PC-3 (cell line): Measurements from ENCODE around the gene PAN3. TPM values are rescaled to one million over a fixed set of nuclear protein-coding genes. Genes with fewer than 3 reads are reported as not detected.

Experiments
- ATAC-seq: fragments of 200-7000 bp; cut with Tn5 transposase; 2 replicates; pipeline ENCODE4 v1.9.1; 2020; ENCODE audit warnings: mild to moderate bottlenecking, moderate library complexity
- BruUV-seq: library from RNA; stranded (reverse); fragments of 400-500 nt; replicated peaks from 2 replicates; lab custom pipeline; 2021; lab: Mats Ljungman, UMichigan
- CTCF ChIA-PET: fragments of 300-600 bp; sonication (Branson Sonifier 250); formaldehyde crosslinking; loops from one replicate; lab custom pipeline; 2022; ENCODE audit warnings: antibody characterized with exemption; lab: Charles Lee
- POLR2A ChIA-PET: fragments of 300-600 bp; sonication (Branson Sonifier 250); formaldehyde crosslinking; loops from one replicate; lab custom pipeline; 2022; ENCODE audit warnings: antibody characterized with exemption; ENCODE audit not compliant: unreplicated experiment; lab: Charles Lee
- DNase-seq: peaks from one replicate; pipeline ENCODE4 v3.0.0-alpha.2; 2015
- H2AFZ ChIP-seq: fragments of 300-600 bp; sonication (generic); 2 replicates; pipeline ENCODE4 v1.6.0; 2016; ENCODE audit warnings: antibody characterized with exemption, low read length
- H3F3A ChIP-seq: fragments of 300-600 bp; sonication (generic); one replicate; pipeline ENCODE4 v1.6.0; 2017; ENCODE audit warnings: antibody characterized with exemption, low read length, control low read depth, mild to moderate bottlenecking; ENCODE audit not compliant: unreplicated experiment
- H3K27ac ChIP-seq: fragments of 300-600 bp; sonication (generic); 2 replicates; pipeline ENCODE4 v1.5.1; 2016; ENCODE audit warnings: mild to moderate bottlenecking, low read length
- H3K27me3 ChIP-seq: fragments of 300-600 bp; sonication (generic); 2 replicates; pipeline ENCODE4 v1.6.1; 2016; ENCODE audit warnings: low read length, mixed read lengths
- H3K36me3 ChIP-seq: fragments of 300-600 bp; sonication (generic); 2 replicates; pipeline ENCODE4 v1.6.1; 2016; ENCODE audit warnings: low read depth, mixed run types, low read length, mixed read lengths
- H3K4me1 ChIP-seq: fragments of 300-600 bp; sonication (generic); 2 replicates; pipeline ENCODE4 v1.5.1; 2016; ENCODE audit warnings: low read length; ENCODE audit not compliant: insufficient read depth
- H3K4me2 ChIP-seq: fragments of 300-600 bp; sonication (generic); 2 replicates; pipeline ENCODE4 v1.6.0; 2016; ENCODE audit warnings: low read length
- H3K4me3 ChIP-seq: fragments of 300-600 bp; sonication (generic); 2 replicates; pipeline ENCODE4 v1.5.1; 2016; ENCODE audit warnings: mild to moderate bottlenecking, low read length, mixed read lengths
- H3K79me2 ChIP-seq: fragments of 300-600 bp; sonication (generic); 2 replicates; pipeline ENCODE4 v1.6.1; 2017; ENCODE audit warnings: low read length, mixed read lengths
- H3K9ac ChIP-seq: fragments of 300-600 bp; sonication (generic); 2 replicates; pipeline ENCODE4 v1.6.0; 2016; ENCODE audit warnings: mild to moderate bottlenecking, low read length
- H3K9me2 ChIP-seq: fragments of 300-600 bp; sonication (generic); replicated peaks from 2 replicates; pipeline ENCODE4 v1.6.1; 2016; ENCODE audit warnings: mixed run types, low read length, mixed read lengths
- H3K9me3 ChIP-seq: fragments of 300-600 bp; sonication (generic); 2 replicates; pipeline ENCODE4 v1.6.1; 2016; ENCODE audit warnings: low read length, mixed read lengths
- H4K20me1 ChIP-seq: fragments of 300-600 bp; sonication (generic); 2 replicates; pipeline ENCODE4 v1.6.1; 2016; ENCODE audit warnings: low read length, mixed read lengths
- EZH2 ChIP-seq: fragments of 300-600 bp; sonication (generic); IDR thresholded peaks from one replicate; pipeline ENCODE4 v1.6.1; 2017; ENCODE audit warnings: antibody characterized with exemption, mild to moderate bottlenecking, low read length; ENCODE audit not compliant: unreplicated experiment
- EZH2phosphoT487 ChIP-seq: fragments of 300-600 bp; sonication (generic); IDR thresholded peaks from 2 replicates; pipeline ENCODE4 v1.6.1; 2018; ENCODE audit warnings: mild to moderate bottlenecking, antibody characterized with exemption, low read length, borderline replicate concordance
- intact Hi-C: fragments of 100-400 bp; cut with micrococcal nuclease; formaldehyde crosslinking; loops from 2 replicates; pipeline ENCODE4 v1.9.0; 2023
- total RNA-seq: library from RNA; depleted of rRNA; stranded (reverse); fragments of >200 nt; gene quantifications from 2 replicates; pipeline ENCODE4 v1.2.3, GENCODE V29; 2014
- TF ChIP-seq, protein P1 (sequence below): fragments of 300-600 bp; sonication (generic); conservative IDR thresholded peaks from 2 replicates; pipeline ENCODE4 v1.5.1; 2017; ENCODE audit warnings: antibody characterized with exemption, low read depth, mild to moderate bottlenecking, low read length

The PAN3 gene
- total RNA-seq, 1 experiment from 2014 or later: 14.6 TPM

DNA sequence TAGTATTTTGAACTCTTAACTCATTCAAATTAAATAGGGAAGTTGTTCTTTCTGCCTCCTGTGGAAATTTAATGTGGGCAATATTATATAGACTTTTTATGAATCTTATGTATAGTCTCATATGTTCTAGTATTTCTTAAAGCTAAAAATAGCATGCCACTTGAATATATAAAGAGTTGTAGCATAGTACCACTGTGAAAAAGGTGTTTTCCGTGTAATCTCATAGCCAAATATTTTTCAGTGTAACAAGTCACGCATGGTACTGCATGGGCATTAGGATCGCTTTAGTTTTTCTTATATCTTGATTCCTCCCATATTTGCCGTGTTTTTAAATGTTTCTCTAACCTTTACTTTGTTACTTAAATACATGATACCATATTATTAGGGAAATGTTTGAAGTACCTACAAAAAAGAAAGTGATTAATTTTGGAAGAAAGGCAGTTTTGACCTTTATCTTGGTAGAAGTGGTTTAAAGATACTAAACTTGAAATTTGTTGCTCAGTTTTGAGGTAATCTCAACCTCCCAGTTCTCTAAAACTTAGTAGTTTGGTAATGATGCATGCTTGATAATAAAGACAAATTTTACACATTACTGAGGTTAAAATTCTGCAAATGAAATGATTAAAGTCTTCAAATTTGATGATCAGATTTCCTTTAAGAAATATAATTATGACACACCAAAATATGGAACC is 81.2 kb downstream of the PAN3 start:
- intact Hi-C loops: no loop called here
- ATAC-seq (no peak), DNase-seq (no peak)
- BruUV-seq: no TSS peak
- Histone ChIP-seq H3K4me3 (no peak overlapping the region), H3K4me1 (no peaks in the 10 kb centered on the region), H3K4me2 (no peak overlapping the region), H3K36me3 (no peaks in the 10 kb centered on the region; the same call in 1 of the 2 replicates), H4K20me1 (no peaks in the 10 kb centered on the region), H3K27me3 (no peaks in the 10 kb centered on the region), H2AFZ (no peak overlapping the region), H3F3A (no peaks in the 10 kb centered on the region), H3K9me2 (no peaks in the 10 kb centered on the region), H3K9me3 (no peaks in the 10 kb centered on the region), H3K79me2 (no peaks in the 10 kb centered on the region), H3K9ac (no peak overlapping the region), H3K27ac (no peak overlapping the region)
- POLR2A ChIA-PET: no interaction called here
- CTCF ChIA-PET: no interaction called here
- TF ChIP-seq EZH2phosphoT487 (no peak), EZH2 (no peak)
- TF ChIP-seq, protein P1, sequence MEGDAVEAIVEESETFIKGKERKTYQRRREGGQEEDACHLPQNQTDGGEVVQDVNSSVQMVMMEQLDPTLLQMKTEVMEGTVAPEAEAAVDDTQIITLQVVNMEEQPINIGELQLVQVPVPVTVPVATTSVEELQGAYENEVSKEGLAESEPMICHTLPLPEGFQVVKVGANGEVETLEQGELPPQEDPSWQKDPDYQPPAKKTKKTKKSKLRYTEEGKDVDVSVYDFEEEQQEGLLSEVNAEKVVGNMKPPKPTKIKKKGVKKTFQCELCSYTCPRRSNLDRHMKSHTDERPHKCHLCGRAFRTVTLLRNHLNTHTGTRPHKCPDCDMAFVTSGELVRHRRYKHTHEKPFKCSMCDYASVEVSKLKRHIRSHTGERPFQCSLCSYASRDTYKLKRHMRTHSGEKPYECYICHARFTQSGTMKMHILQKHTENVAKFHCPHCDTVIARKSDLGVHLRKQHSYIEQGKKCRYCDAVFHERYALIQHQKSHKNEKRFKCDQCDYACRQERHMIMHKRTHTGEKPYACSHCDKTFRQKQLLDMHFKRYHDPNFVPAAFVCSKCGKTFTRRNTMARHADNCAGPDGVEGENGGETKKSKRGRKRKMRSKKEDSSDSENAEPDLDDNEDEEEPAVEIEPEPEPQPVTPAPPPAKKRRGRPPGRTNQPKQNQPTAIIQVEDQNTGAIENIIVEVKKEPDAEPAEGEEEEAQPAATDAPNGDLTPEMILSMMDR: no peak

DNA sequence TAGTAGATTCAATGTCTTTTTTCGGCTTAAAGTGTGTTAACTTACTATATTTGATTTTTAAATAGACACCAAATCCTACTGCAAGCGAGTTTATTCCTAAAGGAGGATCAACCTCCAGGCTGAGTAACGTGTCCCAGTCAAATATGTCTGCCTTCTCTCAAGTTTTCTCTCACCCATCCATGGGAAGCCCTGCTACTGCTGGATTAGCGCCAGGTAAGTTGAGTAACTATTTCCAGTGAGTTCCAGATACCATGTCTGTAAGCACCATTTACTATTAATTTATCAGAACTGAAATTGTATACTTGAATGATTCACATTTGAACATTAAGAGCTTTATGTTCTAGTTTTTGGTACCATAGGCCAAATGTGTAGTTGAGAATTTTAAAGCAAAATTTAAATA is 81.8 kb downstream of the PAN3 start:
- CTCF ChIA-PET: no interaction called here
- Histone ChIP-seq H4K20me1 (no peaks in the 10 kb centered on the region), H3K79me2 (no peaks in the 10 kb centered on the region), H3K36me3 (peaks cover under 1% of the 10 kb centered on the region; the same call in 1 of the 2 replicates), H3K27me3 (no peaks in the 10 kb centered on the region), H3F3A (no peaks in the 10 kb centered on the region), H2AFZ (no peak overlapping the region), H3K4me2 (no peak overlapping the region), H3K27ac (no peak overlapping the region), H3K4me1 (no peaks in the 10 kb centered on the region), H3K4me3 (no peak overlapping the region), H3K9ac (no peak overlapping the region), H3K9me2 (no peaks in the 10 kb centered on the region), H3K9me3 (no peaks in the 10 kb centered on the region)
- ATAC-seq (no peak), DNase-seq (no peak)
- no TSS peak for BruUV-seq
- TF ChIP-seq, protein P1: no peak
- TF ChIP-seq EZH2 (no peak), EZH2phosphoT487 (no peak)
- intact Hi-C loops: no loop called here
- POLR2A ChIA-PET: no interaction called here
